NCI-H510A treated with DMSO at 0.1 percent for 48 hours (cell line): Measurements from ENCODE around the gene ANKS6.
"Not testable (repeated sequence)": the region's sequence is repeated elsewhere in the genome, so short reads cannot be mapped to it uniquely, and the experiment has no call there.

Experiments used
- DNase-seq: peaks from one replicate; lab custom pipeline; 2025; lab: John Stamatoyannopoulos, UW

ANKS6 gene

DNA sequence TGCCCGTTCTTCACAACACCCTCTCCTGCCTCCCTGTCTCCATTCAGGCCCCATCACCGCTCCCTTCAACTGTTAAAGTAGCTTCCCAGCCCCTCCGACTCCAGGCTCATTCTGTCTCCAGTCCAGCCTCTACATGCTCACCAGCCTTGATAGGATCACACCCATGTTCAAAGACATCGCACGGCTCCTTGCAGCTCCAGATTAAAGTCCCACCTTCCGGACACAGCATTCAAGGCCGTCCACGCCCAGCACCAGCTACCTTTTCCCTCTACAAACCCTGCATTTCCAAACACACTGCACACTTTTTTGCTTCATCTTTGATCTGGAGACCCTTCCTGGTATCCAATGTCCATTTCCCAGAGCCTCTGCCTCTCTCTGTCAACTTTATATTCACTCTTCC is 94.0 kb downstream of the ANKS6 start:
- no peak for DNase-seq

DNA sequence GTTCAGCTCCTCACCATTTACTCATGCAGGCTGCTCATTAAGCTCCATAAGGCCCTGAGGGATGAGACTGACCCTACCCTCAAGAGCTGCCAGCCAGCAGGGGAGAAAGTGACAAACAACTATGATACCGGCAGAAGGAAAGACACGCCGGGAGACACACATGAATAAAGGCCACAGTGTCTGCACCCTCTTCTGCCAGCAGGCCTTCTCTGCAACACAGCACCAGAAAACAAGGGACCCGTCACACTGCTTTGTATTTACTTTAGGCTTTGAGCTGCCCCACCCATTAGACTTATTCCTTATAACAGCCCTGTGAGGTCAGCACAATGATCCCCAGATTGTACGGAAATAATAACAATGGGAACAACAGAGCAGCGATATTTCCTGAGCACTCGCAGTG is 94.8 kb downstream of the ANKS6 start:
- no peak for DNase-seq

- no peak for DNase-seq
Measured at GRCh38 chr9:98700801-98701200, 95.6 kb downstream of the ANKS6 start.

DNA sequence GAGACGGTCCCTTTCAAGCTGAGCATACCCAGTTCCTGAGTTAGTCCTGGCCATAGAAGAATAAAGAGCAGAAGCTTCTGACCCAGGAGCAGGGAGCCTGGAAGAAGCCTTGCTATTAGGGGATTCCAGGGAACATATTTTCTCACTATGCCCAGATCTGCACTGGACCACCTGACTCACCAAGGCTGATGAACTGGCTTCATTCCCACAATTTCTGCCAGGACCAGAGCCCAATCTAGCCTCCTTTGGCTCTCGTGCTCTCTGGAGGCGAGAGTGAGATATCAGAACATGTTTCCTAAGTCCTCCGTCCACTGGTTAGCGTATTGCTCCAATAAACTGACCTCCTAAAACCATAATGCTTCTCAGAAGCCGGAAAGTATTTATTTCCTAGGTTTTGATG is 97.5 kb downstream of the ANKS6 start:
- no peak for DNase-seq

- no peak for DNase-seq
Measured at GRCh38 chr9:98694943-98695342, 101.4 kb downstream of the ANKS6 start.

- no peak for DNase-seq
Measured at GRCh38 chr9:98692392-98692791, 104.0 kb downstream of the ANKS6 start.

DNA sequence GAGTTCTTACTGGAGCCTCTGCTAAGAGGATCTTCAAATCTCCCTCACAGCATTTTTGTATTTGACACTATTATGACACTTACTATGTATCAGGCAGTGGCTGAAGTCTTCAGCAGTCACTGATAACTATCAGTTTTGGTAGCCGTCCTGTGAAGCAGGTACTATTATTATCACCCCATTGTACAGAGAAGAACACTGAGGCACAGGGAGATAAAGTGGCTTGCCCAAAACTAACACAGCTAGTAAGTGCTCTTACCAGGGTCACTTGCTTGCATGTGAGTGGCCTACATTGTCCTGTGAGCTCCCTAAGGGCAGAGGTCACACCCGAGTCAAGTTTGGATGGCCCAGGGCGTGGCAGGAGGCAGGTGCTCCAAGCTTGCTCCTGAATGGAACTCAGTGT is 104.5 kb downstream of the ANKS6 start:
- no peak for DNase-seq

- no peak for DNase-seq
Measured at GRCh38 chr9:98690686-98691085, 105.7 kb downstream of the ANKS6 start.

DNA sequence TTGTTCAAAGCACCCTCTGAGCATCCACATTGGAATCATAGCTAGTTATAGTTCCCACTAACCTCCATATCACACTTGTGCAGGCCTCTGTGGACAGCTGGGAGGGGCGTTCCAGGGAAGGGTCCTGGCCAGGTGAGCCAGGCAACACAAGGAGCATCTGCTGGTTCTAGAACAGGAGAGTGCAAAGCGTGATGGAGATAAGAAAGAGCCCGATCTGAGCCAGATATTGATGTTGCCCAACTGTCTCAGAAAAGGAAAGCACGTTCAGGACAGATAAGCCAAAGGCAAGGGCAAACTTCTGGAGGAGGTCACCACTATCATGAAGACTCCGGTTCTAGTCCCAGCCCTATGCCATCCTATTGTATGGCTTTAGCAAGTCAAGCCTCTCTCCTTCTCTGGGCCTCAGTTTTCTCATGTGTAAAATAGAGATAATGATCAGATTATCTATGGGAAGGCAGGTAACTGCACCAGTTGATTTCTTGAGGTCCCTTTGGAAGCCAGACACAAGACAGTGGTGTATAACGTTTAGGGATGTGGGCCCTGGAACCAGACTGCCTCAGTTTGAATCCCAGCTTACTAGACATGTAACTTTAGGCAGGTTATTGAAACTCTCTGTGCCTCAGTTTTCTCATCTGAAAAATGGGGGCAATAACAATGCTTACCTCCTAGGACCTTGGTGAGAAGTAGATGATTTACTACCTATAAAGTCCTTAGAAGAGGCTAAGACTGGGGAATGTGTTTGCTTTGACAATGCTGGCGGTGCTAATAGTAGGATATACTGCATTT is 107.5 kb downstream of the ANKS6 start:
- no peak for DNase-seq

DNA sequence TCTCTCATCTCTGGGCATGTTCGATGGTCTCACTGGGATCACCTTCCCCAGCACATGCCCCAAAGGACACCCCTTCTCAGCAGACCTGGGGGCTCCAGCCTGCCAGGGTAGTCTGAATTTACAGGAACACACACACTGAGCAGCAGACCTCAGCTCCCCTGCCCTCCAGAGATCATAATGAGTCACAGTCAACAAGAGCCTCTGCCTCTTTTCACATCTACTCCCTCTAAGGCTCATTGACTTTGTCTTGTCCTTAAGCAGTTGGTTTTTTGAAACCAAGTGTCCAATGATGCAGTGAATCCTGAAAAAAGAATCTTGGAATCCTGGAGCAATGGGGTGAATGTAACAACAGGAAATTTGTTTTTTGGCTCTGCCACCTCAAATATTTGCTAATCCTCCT is 108.4 kb downstream of the ANKS6 start:
- no peak for DNase-seq

GRCh38 chr9:98686961-98687855 is 109.1 kb downstream of the ANKS6 start:
- no peak for DNase-seq

- not testable (repeated sequence) for DNase-seq
Measured at GRCh38 chr9:98684816-98685215, 111.5 kb downstream of the ANKS6 start.
